Hindlimb muscle (tissue), 1 donor: ENCODE measurements around the gene TMTC4. TPM values are rescaled to one million over a fixed set of nuclear protein-coding genes. Genes with fewer than 3 reads are reported as not detected.
"Not testable (repeated sequence)": the region's sequence is repeated elsewhere in the genome, so short reads cannot be mapped to it uniquely, and the experiment has no call there.

Experiments used
- DNase-seq: peaks from one replicate; pipeline ENCODE4 v3.0.0-alpha.2; 2013
- polyA plus RNA-seq: library from polyadenylated mRNA; unstranded; fragments of 120-200 nt; gene quantifications from one replicate; pipeline ENCODE4 v1.2.1, GENCODE V29; 2013; ENCODE audit not compliant: insufficient read length

The TMTC4 gene
- polyA plus RNA-seq, 1 donor, result 18.4 TPM

DNA sequence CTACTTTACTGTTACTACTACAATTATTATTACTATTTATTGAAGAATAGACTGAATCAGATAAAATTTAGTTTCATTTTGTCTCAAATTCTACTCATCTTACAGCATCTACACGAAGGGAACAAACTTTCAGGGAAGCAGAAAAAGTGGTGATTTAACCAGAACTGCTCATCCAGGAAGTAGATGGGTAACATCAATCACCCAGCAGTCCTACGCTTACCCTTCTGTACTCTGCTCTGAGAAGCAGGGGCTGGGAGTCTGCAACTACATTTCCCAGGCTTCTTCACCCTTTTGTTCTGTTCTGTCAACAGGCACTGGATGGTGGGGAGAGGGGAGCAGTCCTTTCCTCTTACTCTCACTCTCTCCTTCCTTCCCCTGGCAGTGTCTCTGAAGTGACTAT is 54.7 kb downstream of the TMTC4 start:
- no peak for DNase-seq

DNA sequence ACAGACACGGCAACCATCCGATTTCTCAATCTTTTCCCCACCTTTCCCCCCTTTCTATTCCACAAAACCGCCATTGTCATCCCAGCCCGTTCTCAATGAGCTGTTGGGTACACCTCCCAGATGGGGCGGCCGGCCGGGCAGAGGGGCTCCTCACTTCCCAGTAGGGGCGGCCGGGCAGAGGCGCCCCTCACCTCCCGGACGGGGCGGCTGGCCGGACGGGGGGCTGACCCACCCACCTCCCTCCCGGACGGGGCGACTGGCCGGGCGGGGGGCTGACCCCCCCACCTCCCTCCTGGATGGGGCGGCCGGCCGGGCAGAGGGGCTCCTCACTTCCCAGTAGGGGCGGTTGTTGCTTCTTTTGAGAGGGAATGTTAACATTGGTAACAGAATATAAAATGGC is 55.7 kb downstream of the TMTC4 start:
- DNase-seq, result not testable (repeated sequence)

DNA sequence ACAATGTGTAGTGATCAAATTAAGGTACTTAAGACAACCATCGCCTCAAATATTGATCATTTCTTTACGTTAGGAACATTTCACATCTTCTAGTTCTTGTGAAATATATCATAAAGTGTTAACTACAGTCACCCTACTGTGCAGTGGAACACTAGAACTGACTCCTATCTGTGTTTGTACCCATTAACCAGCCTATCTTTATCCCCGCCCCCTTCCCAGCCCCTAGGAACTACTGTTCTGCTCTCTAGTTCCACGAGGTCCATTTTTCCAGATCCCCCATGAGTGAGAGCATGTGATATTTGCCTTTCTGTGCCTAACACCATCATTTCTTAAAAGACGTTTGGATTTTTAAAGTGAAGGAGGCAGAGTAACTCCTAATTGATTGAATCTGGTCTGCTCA is 61.6 kb downstream of the TMTC4 start:
- DNase-seq, result no peak

DNA sequence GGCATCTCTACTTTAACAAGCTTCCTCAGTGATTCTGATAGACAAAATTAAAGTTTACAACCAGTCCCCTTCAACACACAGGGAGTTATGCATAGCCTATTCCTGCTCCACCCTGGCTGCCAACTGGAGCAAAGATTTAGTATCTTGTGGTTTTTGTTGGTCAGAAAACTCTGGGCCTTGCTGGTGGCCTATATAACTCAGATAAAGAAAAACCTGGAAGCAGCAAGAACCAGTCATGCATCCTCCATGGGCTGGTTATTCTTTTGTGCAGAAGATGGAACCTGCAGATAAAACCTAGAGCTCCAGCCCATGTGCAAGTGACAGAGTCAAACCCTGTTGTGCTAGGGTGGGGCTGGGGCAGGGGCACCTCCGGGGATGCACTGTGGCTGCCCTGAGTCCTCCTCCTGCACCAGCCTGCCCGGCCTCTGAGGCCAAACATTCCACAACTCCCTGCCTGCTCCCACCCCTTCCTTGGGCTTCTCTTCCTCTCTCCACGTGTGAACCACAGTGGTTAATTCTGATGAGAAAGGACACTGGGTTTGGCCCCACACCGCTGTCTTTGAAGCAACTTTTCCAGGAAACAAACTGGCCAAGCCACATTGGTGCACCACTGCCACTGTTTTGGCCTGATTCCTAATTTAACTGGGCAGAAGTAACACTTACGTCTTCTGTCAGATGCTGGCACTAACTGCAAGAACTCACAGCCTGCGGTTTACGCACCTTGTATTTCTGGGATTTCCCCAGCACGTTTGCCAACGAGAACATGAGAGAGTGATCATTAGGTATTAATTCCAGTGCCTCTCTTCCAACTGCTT is 62.7 kb downstream of the TMTC4 start:
- no peak for DNase-seq

DNA sequence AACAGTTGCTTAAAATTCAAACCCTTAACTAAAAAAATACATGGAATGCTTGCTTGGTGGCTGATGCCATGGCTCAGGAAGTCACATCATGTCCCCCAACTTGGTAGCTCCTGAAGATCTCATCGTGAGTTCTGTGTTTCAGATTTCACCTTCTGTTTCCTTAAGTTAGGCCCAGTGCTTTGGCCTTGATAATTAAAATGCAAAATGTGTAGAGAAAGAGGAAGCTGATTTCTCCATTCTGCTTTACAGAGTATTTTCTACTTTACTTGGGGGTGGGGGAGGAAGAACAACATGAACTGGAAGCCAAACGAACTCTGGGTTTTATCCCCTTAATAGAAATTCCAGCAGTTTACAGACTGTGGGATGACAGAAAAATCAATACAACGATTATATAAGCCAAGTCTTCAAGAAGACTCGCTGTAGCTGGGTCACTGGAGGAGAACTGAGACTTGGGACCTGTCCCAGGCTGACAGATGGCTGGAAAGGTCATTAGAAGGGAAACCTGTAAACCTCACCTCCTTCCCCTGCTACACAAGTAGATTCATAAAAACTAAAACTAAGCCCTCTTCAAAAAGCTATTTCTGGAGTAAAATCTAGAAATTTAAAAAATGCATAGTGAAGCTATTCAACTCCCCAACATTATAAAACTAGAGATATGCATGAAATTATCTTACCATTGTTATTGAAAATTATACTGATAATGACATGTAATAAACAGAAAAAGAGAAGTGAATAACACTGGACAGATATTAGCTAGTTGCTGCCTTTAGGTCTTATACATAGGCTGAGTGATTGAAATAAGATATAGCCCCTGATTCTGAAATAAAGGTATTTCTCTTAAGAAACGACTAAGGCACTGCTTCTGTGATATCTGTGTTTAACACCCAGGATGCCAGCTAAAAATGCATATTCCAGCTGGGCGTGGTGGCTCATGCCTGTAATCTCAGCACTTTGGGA is 63.9 kb downstream of the TMTC4 start:
- DNase-seq, result no peak

DNA sequence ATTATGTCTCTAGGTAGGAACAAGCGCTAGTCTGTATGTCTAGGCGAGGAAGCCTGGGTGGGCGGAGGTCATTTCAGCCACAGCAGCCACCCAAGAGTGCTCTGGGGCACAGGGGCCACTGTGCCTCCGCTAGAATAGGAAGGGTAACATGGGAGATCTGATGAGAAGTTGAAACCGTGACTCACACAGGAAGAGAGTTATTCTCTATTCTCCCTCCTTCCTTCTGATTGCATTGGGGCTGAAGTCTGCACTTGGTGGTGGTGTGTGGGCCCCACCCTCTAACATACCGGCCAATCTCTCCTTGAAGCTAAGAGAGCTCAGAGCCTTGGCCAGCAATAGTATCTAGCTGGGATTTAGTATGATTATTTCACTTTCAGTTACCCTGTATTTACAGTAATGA is 65.7 kb downstream of the TMTC4 start:
- DNase-seq, result no peak

DNA sequence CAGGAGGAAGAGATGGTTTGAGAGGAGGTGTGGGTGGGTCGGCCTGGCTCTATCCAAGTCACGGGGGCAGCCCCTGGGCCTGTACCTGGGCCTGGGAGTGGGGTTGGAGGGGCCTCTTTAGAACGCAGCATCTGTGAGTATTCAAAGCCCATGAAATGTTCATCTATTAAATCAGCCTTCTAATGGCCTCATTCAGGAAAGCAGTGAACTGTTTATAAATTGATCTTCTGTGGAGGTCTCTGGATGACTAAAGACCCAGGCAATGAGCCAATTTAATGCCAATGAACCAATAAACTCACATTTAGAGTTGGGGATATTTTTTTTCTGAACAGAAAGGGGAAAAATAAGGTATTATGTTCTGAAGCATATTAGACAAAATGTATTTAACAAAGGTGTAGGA is 66.1 kb downstream of the TMTC4 start:
- no peak for DNase-seq

DNA sequence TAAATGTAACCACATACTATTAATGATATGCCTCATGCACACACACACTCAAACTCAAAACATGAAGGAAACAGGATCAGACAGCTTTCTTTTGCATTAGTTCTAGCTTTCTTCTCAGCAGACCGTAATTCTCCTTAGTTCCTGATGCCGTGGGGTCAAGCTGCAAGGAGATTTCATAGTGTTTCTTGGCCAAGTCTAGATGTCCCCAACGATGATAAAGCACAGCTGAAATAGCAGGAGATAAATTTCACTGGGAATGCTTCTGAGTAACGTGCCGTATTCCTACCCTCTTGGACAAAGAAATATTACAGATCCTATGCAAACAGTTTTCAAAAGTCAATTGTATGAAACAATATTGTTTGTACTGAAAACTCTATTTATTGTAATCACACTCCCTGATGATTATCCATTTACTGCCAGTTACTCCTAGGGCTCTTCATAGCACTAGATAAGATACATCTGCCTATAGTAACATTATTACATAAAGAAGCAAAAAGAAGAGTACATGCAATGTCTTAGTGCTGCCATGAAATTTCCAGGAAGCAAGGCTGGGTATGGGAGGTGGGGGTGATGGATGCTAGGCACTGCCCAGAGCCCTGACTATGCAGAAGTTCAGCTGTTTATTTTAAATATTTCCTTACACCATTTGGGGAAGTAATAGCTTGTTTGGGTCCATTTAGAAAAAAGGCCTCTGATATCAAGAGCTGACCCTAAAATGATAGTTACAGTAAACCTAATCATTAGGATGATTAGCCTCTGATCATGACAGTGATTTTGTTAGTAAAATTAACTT is 69.5 kb downstream of the TMTC4 start:
- no peak for DNase-seq

DNA sequence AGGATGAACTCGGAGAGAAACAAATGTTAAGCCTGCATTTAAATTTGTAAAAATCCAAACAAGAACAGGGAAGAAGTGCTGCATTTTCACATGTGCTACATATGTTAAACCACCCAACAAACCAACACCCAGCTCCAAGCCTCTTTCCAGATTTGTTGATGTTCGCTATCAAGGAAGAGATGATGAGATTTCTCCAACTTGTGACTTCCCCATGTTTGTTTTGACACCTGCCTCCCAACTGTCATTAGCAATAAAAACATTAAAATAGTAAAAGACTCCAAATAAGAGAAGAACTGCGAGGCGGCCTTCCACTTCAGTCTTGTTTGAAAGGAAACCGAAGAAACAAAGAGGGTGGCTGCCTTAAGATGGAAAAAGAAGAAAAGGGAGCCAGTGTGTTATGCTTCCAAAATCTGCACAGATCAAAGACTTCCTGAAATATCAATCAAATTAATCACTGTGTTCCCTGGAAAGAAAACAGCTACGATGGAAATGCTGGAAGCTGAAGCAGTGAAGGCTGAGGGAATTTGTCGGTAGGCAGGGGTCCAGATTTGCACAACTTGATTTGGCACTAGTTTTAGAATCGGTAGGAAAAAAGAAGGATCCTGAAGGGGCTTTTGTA is 72.0 kb downstream of the TMTC4 start:
- DNase-seq, result peak; percentile 17

DNA sequence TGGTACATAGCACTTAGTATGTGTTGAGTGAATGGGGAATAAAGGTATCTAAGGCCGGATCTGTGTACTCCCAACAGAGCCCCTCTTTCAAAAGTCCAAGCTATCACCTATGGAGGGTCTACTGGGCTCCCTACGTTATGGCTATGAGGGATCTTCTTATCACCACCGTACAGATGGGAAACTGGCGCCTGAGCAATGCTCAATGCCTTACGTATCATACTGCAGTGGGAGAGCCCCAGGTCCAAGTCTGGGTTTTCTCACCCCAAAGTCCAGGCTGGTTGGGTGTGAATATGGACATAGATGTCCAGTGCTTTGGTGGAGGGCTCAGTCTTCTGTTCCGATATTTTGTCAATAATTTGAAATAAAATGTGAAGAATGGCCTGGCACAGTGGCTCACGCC is 72.9 kb downstream of the TMTC4 start:
- DNase-seq, result no peak

DNA sequence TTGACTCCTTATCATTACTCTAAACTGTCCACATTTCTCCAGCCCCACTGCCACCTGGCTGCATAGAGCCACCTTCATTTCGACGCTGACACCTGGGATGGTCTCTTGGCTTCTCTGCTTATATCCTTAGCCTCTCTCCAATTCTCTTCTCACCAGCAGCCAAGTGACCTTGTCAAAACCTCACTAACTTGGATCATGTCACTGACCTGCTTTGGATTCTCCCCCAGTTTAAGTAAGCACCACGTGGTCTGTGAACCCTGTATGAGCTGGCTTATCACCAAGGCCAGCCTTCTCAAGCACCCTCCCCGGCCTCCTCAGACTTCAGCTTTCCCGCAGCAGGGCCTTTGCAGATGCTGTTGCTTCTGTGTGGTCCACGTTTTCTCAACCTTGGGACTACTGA is 73.7 kb downstream of the TMTC4 start:
- no peak for DNase-seq

DNA sequence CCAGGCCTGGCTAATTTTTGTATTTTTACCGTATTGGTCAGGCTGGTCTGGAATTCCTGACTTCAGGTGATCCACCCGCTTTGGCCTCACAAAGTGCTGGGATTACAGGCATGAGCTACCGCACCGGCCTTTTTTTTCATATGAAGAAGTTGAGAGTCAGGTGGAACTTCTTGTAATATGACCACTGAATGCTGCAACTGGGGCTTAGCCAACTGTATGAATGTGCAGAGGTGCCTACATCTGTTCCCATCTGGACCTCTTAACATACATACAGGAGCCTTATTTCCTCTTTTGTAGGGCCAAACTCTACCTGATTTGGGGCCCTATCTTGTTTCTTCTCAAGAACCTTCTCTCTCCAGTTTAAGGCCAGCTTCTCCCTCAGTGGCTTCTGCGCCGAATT is 74.1 kb downstream of the TMTC4 start:
- no peak for DNase-seq

DNA sequence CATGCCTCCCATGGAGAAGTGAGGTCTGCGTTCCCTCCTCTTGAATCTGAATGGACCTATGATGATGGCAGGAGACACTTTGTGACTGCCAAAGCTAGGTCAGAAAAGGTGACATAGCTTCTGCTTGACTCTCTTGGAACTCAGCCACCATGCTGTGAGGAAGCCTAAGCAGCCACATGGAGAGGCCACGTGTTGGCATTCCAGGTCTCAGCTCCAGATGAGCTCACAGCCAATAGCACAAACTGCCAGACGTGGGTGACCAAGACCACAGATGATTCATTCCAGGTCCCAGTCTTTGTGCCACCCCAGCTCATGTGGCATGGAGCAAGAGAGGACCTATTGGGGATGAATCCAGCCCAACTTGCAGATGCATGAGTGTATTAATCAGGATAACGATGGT is 77.3 kb downstream of the TMTC4 start:
- no peak for DNase-seq

DNA sequence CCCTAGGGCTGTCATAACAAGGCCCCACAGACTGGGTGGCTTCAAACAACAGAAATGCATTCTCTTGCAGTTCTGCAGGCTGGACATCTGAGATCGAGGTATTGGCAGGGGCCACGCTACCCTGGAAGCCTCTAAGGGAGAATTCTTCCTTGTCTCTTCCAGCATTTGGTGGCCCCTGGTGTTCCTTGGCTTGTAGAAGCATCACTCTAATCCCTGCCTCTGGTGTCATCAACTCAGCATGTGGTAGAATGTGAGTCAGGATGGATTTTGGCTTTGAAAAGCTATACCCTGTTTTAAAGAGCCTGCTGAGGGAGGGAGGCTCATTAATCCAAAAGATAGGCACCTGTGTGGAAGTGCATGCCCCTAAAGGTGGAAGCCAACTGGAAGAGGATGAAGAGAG is 78.1 kb downstream of the TMTC4 start:
- DNase-seq, result no peak

DNA sequence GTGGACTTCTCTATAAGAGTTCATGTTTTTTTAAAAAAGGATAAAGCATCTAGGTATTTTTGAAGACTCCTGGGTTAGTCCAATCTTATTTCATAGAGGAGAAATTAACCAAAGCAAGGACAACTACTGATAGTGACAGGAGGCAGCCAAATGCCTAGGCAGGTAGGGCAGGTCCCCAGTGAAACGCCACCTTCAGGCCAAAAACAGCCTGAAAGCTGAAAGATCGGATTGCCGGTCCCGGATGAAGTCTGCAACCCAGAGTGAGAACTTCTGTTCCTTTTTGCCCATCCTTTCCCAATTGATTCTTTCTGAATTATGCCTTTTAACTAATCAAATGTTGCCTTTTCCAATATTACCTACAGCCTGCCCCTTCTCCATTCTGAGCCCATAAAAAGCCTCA is 79.9 kb downstream of the TMTC4 start:
- no peak for DNase-seq

DNA sequence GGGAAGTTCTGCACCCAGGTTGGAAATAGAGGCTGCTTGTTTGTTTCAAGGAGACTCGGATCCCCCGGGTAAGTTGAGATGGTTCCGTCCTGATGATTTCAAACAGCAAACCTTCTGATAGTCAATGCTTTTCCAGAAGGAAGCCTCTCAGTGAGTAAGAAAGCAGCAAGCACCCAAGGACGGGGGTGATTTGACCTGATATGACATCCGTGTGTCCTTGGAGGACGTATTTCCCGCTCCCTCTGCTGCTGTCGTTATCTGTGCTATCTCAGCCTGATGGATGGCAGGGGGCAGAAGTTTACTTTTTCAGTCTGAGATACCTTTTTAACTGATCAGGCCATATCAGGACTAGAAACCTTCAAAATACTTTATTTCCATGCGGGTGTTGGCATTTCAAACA is 80.3 kb downstream of the TMTC4 start:
- DNase-seq, result no peak

DNA sequence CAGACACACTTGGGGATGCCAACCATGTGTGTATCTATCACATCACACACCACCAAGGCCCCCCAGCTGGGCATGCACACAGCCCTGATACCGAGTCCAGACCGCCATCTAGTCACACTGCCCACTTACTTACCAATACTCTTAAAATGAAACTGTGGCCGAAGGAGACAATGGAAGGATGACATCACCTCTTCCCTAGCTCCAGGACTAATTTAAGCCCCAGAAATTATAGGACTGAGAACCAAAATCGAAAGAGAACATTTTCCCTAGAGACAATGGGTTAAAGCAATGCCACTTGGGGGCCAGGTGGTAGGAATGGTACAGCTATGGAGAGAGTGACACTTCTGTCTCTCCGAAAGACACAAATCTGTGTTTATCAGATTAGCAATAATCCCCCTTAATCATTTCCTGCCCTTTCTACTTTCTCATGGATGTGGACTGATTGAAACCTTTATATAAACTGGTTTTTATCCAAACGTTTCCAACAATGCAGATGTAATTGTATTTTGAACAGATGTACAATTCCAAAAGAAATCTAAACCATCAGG is 85.3 kb downstream of the TMTC4 start:
- no peak for DNase-seq

DNA sequence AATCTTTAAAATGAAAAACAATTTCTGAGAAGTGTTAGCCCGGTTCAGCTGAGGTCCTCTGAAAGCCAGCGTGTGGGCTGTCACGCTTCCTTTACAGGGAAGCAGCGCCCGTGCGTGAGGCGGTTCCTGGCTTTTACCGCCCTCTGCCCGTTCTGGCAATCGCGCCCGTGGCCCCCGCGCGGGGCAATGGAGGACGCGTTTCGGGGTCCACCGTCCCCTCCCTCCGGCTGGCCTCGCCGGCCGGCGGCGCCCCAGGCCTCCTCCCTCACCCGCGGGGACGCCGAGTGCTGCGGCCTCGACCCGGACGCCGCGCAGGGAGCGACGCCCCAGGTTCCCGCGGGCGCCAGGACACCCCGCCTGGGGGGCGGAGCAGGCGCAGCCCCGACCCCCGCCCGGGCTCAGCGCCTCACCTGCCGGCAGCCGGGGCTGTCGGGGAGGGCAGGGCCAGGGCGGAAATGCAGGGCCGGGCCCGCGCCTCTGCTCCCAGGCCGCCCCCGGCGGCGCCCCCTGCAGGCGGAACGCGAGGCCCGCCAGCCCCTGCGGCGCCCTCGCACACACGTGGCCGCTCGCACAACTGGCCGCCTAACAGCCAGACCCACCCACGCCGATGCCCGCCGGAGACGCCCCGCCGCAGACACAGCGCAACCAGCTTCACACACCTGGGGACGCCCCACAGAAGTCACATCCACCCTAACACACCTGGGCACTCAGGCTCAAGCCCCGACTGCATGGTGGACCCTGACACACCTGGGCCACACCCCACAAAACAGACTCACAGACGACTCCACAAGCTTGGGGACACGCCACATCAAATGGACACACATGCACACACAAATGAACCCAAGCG is 86.0 kb downstream of the TMTC4 start, which contains the start of gene GGACT:
Gene GGACT (minus strand): TSS at position 459 of the 847 bp plus-strand sequence. CDS start 56,198 bp downstream, outside the sequence.
- peak; percentile 76 for DNase-seq

DNA sequence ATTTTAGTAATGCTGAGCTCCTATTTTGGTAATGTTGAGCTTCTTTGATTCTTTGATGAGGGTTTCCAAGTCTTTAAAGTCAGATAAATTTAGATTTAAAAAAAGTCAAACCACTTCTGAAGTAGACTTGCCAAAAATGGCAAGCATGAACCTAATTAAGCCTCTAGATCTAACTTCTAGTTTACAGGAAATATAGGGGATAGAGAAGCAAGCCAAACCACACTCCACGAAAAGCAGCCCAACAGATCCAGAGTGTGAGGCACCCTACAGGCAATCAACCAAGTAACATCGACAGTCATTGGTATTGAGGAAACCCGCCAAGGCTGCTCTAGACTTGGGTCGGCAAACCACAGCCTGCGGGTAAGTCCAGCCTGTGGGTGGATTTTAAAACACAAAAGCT is 89.7 kb downstream of the TMTC4 start:
- DNase-seq, result no peak

DNA sequence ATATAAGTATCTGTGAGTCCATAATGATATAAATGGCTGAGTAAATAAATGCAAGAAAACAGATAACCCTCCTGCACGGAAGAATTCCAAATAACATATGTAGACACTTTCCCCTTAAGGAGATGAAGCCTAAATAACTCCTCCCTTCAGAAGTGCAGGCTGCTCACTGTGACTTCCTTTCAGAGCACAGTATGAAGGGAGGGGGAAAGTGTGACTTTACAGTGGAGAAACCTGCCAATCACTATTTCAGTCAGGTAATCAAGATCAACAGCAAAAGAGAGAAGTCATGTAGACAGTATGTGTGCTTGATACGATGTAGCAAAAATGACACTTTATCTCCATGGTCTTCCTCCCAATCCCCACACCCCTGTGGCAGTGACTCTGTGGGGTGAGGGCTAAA is 93.1 kb downstream of the TMTC4 start:
- no peak for DNase-seq

DNA sequence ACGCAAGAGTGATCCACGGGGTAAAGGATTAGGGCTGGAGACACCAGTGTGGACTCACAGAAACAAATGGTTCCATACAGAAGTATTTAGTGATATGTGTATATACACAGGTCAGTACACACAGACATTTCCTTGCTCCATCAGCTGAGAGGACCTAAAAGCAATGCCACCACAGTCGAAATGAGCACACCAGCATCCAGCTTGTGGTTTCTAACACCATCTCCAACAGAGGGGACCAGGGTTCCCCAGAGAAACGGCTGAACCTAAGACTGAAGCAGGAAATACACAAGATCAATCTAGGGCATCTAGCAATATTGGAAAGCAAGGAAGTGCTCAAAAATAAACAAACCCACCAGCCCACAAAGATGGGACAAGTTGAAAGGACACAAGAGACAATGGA is 93.6 kb downstream of the TMTC4 start:
- DNase-seq, result no peak
